ENCODE results near the gene KCNQ1. TPM values are rescaled to one million over a fixed set of nuclear protein-coding genes. Genes with fewer than 3 reads are reported as not detected.

KCNQ1 gene
- total and polyA plus RNA-seq, 2 donors (not counting 1 experiment from before 2014, with no cell fraction given): 21.5 to 28.8 TPM

DNA sequence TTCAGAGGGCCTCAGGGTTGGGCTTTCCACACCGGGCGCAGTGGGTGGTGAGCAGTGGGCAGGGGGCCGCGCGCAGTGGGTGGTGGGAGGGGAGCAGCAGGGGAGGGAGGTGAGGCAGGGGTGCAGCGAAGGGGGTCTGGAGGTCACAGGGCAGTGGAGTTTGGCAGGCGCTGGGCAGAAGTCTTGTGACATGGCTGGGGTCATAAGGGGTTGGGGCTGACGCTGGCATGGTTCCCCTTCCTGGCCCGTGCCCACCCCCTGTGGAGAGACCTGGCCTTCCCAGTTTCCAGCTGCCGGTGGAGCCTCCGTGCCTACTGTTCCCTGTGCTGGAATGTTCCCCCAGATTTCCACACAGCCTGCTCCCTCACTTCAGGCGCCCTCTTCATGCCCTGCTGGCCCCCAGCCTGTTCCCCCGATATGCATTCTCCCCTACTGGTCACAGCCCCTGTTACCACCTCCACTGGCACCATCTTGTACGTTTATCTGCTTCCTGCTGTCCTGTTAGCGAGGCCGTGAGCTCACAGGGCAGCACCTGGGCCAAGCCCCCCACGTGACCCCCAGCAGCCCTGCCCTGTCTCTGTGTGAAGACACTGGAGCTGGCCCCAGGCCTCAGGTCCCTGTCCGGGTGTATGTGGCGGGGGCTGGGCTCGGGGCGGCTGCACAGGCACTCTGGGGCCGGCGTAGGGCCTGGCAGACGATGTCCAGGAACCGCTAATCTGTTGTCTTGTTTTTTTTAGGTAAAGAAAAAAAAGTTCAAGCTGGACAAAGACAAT, 143.4 kb downstream of the KCNQ1 start:
- intact Hi-C loops (cut with micrococcal nuclease): no loop called here
- ATAC-seq (ENCODE audit: low read depth): no peak
- TF ChIP-seq EZH2 (IDR thresholded peaks at IDR 0.05; ENCODE audit: borderline replicate concordance, insufficient read depth, low read depth, low read length, poor library complexity, severe bottlenecking): no peak
- TF ChIP-seq, protein P1, sequence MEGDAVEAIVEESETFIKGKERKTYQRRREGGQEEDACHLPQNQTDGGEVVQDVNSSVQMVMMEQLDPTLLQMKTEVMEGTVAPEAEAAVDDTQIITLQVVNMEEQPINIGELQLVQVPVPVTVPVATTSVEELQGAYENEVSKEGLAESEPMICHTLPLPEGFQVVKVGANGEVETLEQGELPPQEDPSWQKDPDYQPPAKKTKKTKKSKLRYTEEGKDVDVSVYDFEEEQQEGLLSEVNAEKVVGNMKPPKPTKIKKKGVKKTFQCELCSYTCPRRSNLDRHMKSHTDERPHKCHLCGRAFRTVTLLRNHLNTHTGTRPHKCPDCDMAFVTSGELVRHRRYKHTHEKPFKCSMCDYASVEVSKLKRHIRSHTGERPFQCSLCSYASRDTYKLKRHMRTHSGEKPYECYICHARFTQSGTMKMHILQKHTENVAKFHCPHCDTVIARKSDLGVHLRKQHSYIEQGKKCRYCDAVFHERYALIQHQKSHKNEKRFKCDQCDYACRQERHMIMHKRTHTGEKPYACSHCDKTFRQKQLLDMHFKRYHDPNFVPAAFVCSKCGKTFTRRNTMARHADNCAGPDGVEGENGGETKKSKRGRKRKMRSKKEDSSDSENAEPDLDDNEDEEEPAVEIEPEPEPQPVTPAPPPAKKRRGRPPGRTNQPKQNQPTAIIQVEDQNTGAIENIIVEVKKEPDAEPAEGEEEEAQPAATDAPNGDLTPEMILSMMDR (IDR thresholded peaks at IDR 0.05): no peak
- Mint-ChIP-seq H3K4me1 (no peaks in the 10 kb centered on the region), H3K27me3 (no peaks in the 10 kb centered on the region), H3K4me3 (no peak overlapping the region), H3K27ac (no peak overlapping the region), H3K9me3 (ENCODE audit: insufficient read depth) (no peaks in the 10 kb centered on the region)
- WGBS (ENCODE audit: insufficient coverage): 94% methylated on average over 25 of the region's 25 CpGs
- H3K9ac ChIP-seq (ENCODE audit: low read length): no peak overlapping the region
- no peaks in the 10 kb centered on the region for H3K4me1 ChIP-seq (ENCODE audit: control insufficient read depth in 2 of 2, insufficient read depth in 2 of 2, low read length in 2 of 2)
- H3K4me3 ChIP-seq (ENCODE audit: control extremely low read depth in 1 of 5, extremely low read depth in 1 of 5, insufficient read depth in 1 of 5, low read depth in 2 of 5, low read length in 4 of 5): no peak overlapping the region
- H3K36me3 ChIP-seq (replicated peaks in 1 of 2; ENCODE audit: control extremely low read depth in 1 of 2, control insufficient read depth in 1 of 2, extremely low read depth in 1 of 2, insufficient read depth in 2 of 2, low read length in 1 of 2): peaks cover 0 to 21% of the 10 kb centered on the region in 2 experiments
- H3K27me3 ChIP-seq (replicated peaks in 1 of 4; ENCODE audit: control extremely low read depth in 1 of 4, control insufficient read depth in 3 of 4, insufficient read depth in 4 of 4, low read length in 3 of 4): no peaks in the 10 kb centered on the region
- no peaks in the 10 kb centered on the region for H3K79me2 ChIP-seq (ENCODE audit: control insufficient read depth, insufficient read depth, low read length)
- ChIA-PET CTCF (no interaction called here), POLR2A (no interaction called here)
- DNase-seq: no peak
- no peak overlapping the region for H3K27ac ChIP-seq (ENCODE audit: low read length in 2 of 2)
- H3K9me3 ChIP-seq (ENCODE audit: control extremely low read depth in 1 of 3, control insufficient read depth in 2 of 3, insufficient read depth in 1 of 3, low read length in 2 of 3): no peaks in the 10 kb centered on the region
- no peak overlapping the region for H2AFZ ChIP-seq (ENCODE audit: insufficient read depth, low read depth, low read length, poor library complexity, severe bottlenecking)
- H3K4me2 ChIP-seq (replicated peaks; ENCODE audit: low read depth, low read length, poor library complexity, severe bottlenecking): no peak overlapping the region
- H4K20me1 ChIP-seq (ENCODE audit: control insufficient read depth, insufficient read depth, low read length, poor library complexity, severe bottlenecking): no peaks in the 10 kb centered on the region

DNA sequence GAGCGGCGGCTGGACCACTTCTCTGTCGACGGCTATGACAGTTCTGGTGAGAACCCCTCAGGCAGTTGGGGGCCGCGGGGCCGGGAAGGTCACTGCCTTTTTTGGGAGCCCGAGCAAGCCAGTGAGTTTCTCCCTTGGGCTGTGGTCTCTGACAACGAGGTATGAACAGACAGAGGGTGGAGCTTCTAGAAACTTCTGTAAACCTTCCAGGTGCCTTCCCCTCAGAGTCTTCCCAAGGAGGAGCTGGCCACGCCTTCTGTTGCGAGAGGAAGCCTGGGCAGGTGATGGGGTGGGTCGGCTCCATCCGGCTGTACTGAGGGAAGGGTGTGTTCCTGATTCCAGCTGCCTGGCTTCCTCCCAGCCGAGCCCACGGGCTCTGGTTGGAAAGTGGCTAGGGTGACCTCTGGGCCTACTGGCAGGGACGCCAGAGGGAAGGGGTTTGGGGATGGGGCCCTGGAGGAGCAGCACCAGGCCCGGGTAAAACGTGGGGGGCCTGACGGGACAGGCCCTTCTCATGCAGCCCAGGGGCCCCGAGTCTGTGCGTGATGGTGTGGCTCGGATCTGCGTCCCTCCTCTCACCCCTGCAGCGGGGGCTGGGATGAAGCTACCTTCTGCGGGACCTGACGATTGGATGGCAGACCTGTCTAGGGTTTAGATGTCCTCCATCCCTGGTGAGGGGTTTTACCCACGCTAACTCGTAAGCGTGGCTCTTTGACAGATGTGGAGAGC, 144.2 kb downstream of the KCNQ1 start:
- H3K27me3 ChIP-seq (replicated peaks in 1 of 4; ENCODE audit: control extremely low read depth in 1 of 4, control insufficient read depth in 3 of 4, insufficient read depth in 4 of 4, low read length in 3 of 4): no peaks in the 10 kb centered on the region
- no peak overlapping the region for H3K27ac ChIP-seq (ENCODE audit: low read length in 2 of 2)
- H4K20me1 ChIP-seq (ENCODE audit: control insufficient read depth, insufficient read depth, low read length, poor library complexity, severe bottlenecking): no peaks in the 10 kb centered on the region
- H3K9ac ChIP-seq (ENCODE audit: low read length): no peak overlapping the region
- POLR2A ChIA-PET: no interaction called here
- peaks cover 0 to 23% of the 10 kb centered on the region in 2 experiments for H3K36me3 ChIP-seq (replicated peaks in 1 of 2; ENCODE audit: control extremely low read depth in 1 of 2, control insufficient read depth in 1 of 2, extremely low read depth in 1 of 2, insufficient read depth in 2 of 2, low read length in 1 of 2)
- H3K27me3 Mint-ChIP-seq: no peaks in the 10 kb centered on the region
- no peak for DNase-seq
- H3K4me2 ChIP-seq (replicated peaks; ENCODE audit: low read depth, low read length, poor library complexity, severe bottlenecking): no peak overlapping the region
- H3K9me3 ChIP-seq (ENCODE audit: control extremely low read depth in 1 of 3, control insufficient read depth in 2 of 3, insufficient read depth in 1 of 3, low read length in 2 of 3): no peaks in the 10 kb centered on the region
- no peak overlapping the region for H3K27ac Mint-ChIP-seq
- H3K4me3 ChIP-seq (ENCODE audit: control extremely low read depth in 1 of 5, extremely low read depth in 1 of 5, insufficient read depth in 1 of 5, low read depth in 2 of 5, low read length in 4 of 5): no peak overlapping the region
- H3K4me1 ChIP-seq (ENCODE audit: control insufficient read depth in 2 of 2, insufficient read depth in 2 of 2, low read length in 2 of 2): no peaks in the 10 kb centered on the region
- H2AFZ ChIP-seq (ENCODE audit: insufficient read depth, low read depth, low read length, poor library complexity, severe bottlenecking): no peak overlapping the region
- no peaks in the 10 kb centered on the region for H3K9me3 Mint-ChIP-seq (ENCODE audit: insufficient read depth)
- no peak overlapping the region for H3K4me3 Mint-ChIP-seq
- intact Hi-C loops (cut with micrococcal nuclease): no loop called here
- no peaks in the 10 kb centered on the region for H3K4me1 Mint-ChIP-seq
- CTCF ChIA-PET: no interaction called here
- ATAC-seq (ENCODE audit: low read depth): no peak
- H3K79me2 ChIP-seq (ENCODE audit: control insufficient read depth, insufficient read depth, low read length): no peaks in the 10 kb centered on the region
- 88% methylated on average over 24 of the region's 29 CpGs for WGBS (ENCODE audit: insufficient coverage)
- no peak for TF ChIP-seq EZH2 (IDR thresholded peaks at IDR 0.05; ENCODE audit: borderline replicate concordance, insufficient read depth, low read depth, low read length, poor library complexity, severe bottlenecking)
- TF ChIP-seq, protein P1 (IDR thresholded peaks at IDR 0.05): no peak

Data from B cell (primary cell).